Prostate gland (tissue), 2 donors: Measurements from ENCODE around the gene CCL26. TPM values are rescaled to one million over a fixed set of nuclear protein-coding genes. Genes with fewer than 3 reads are reported as not detected.

Experiments used
- DNase-seq: peaks from one replicate; pipeline ENCODE4 v3.0.0-alpha.2; 2019; ENCODE audit warnings: low spot score
- H3K27ac ChIP-seq, 2 donors: fragments of 200-600 bp; sonication (generic); 2 replicates each; pipeline ENCODE4 v1.5.1; 2017 to 2019
- H3K27me3 ChIP-seq: fragments of 200-600 bp; sonication (generic); replicated peaks from 2 replicates; pipeline ENCODE4 v1.5.1; 2019; ENCODE audit not compliant: insufficient read depth
- H3K36me3 ChIP-seq, 2 donors: fragments of 200-600 bp; sonication (generic); 1 replicate in 1 of 2; 2 replicates in 1 of 2; pipeline versions ENCODE4 v1.5.1 to v1.8.1; 2017 to 2019
- H3K4me1 ChIP-seq: fragments of 200-600 bp; sonication (generic); replicated peaks from 2 replicates; pipeline ENCODE4 v1.5.1; 2019
- H3K4me3 ChIP-seq, 2 donors: fragments of 200-600 bp; sonication (generic); 2 replicates each; pipeline ENCODE4 v1.5.1; 2017 to 2019
- H3K9me3 ChIP-seq: fragments of 200-600 bp; sonication (generic); 2 replicates; pipeline ENCODE4 v1.5.1; 2017
- POLR2A ChIP-seq: fragments of 450-650 bp; IDR thresholded peaks from one replicate; pipeline ENCODE4 v1.6.1; 2016; ENCODE audit warnings: antibody characterized with exemption, mild to moderate bottlenecking
- POLR2AphosphoS5 ChIP-seq: sonication (generic); formaldehyde crosslinking; IDR thresholded peaks from one replicate; pipeline ENCODE4 v1.6.1; 2017; ENCODE audit warnings: antibody characterized with exemption
- WGBS: methylation state at CpG from one replicate; pipeline ENCODE4 v1.1.5; 2018; 5-methylcytosine and 5-hydroxymethylcytosine counted together
- intact Hi-C: fragments of 100-400 bp; cut with DNase I; formaldehyde crosslinking; loops from one replicate; pipeline ENCODE4 v1.14.2; 2022
- total RNA-seq, 2 donors: library from RNA; depleted of rRNA; stranded (reverse); fragments of >200 nt; gene quantifications; one replicate each; pipeline ENCODE4 v1.1.0, GENCODE V29; 2016
- TF ChIP-seq, protein P1 (sequence below), 4 experiments: fragments of 200-600 bp in 2 of 4; fragments of 450-650 bp in 2 of 4; sonication (generic) in 2 of 4; IDR thresholded peaks; 1 replicate in 3 of 4; 2 replicates in 1 of 4; pipeline ENCODE4 v1.5.1; 2016 to 2019; ENCODE audit warnings: antibody characterized with exemption in 4 of 4, mild to moderate bottlenecking in 2 of 4, moderate library complexity in 2 of 4

CCL26 gene
- total RNA-seq, 2 donors from 2014 or later, result not detected

DNA sequence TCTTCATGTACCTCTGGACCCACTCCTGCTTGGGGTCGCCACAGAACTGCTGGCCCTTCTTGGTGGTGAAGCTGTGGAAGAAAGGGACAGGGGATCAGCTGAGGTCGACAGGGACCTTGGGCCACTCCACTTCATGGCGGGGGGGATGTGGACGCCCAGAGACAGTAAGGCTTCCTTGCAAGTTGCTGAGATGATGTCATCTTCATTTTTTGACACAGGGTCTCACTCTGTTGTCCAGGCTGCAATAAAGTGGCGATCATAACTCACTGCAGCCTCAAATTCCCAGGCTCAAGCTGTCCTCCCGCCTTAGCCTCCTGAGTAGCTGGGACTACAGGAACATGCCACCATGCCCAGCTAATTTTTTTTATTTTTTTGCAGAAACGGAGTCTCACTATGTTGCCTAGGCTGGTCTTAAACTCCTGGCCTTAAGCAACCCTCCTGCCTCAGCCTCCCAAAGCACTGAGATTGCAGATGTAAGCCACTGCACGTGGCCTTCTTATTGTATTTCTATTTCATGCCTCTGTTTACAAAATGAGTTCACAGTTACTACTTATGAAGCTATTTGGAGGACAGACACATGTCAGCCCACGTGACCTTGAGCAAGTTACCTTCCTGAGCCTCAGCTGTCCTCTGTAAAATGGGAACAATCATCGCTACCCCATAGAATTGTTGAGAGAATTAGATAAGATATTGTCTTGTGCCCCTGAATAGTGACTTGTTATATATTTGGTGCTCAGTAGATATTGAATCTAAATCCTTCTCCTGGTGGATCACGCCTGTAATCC lies 40.1 kb upstream of the CCL26 start:
- TF ChIP-seq POLR2A, result no peak
- TF ChIP-seq, protein P1, sequence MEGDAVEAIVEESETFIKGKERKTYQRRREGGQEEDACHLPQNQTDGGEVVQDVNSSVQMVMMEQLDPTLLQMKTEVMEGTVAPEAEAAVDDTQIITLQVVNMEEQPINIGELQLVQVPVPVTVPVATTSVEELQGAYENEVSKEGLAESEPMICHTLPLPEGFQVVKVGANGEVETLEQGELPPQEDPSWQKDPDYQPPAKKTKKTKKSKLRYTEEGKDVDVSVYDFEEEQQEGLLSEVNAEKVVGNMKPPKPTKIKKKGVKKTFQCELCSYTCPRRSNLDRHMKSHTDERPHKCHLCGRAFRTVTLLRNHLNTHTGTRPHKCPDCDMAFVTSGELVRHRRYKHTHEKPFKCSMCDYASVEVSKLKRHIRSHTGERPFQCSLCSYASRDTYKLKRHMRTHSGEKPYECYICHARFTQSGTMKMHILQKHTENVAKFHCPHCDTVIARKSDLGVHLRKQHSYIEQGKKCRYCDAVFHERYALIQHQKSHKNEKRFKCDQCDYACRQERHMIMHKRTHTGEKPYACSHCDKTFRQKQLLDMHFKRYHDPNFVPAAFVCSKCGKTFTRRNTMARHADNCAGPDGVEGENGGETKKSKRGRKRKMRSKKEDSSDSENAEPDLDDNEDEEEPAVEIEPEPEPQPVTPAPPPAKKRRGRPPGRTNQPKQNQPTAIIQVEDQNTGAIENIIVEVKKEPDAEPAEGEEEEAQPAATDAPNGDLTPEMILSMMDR (IDR thresholded peaks at IDR 0.05), result no peak
- no peak for TF ChIP-seq POLR2AphosphoS5
- no peak for DNase-seq
- Histone ChIP-seq H3K9me3 (no peaks in the 10 kb centered on the region), H3K27ac (no peak overlapping the region), H3K27me3 (no peaks in the 10 kb centered on the region), H3K4me3 (no peak overlapping the region), H3K4me1 (no peaks in the 10 kb centered on the region), H3K36me3 (no peaks in the 10 kb centered on the region)
- intact Hi-C loops, result no loop called here
- WGBS, result 81% methylated on average over 11 of the region's 11 CpGs

DNA sequence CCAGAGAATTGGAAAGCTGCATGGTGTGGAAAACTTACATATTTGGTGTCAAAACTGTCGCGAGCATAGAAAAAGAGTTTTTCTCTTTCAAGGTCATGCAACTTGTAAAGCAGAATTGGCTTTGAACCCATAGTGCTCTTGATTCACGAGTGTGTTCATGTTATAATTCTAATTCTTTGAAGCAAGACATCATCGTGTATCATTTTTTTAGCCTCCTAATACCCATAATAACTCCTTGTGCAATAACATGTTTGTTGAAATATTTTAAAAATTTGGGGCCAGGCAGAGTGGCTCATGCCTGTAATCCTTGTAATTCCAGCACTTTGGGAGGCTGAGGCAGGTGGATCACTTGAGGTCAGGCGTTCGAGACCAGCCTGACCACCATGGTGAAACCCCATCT lies 37.4 kb upstream of the CCL26 start:
- H3K36me3 ChIP-seq, result no peaks in the 10 kb centered on the region
- H3K27ac ChIP-seq, result no peak overlapping the region
- no peaks in the 10 kb centered on the region for H3K27me3 ChIP-seq
- TF ChIP-seq POLR2AphosphoS5 (no peak), POLR2A (no peak)
- TF ChIP-seq, protein P1 (IDR thresholded peaks at IDR 0.05), result no peak
- intact Hi-C loops, result no loop called here
- no peak for DNase-seq
- whole genome bisulfite sequencing, result 49% methylated on average over 6 of the region's 6 CpGs
- no peaks in the 10 kb centered on the region for H3K4me1 ChIP-seq
- H3K4me3 ChIP-seq, result no peak overlapping the region
- H3K9me3 ChIP-seq, result no peaks in the 10 kb centered on the region

DNA sequence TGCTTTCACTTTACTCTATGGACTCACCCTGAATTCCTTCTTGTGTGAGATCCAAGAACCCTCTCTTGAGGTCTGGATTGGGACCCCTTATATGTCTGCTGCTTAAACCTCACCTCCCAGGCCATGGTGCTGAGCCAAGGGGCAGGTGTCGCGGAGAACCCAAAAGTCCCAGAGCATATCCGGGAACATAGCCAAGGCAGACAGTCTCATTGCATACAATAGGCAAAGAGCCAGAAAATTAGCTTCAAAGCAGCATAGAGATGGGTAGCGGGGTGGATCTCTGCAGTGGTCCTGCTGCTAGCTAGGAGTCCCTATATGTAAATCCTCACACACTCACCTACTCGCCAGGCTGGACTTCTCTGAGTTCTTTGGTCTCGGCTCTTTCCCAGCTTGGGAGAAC lies 36.1 kb upstream of the CCL26 start:
- H3K36me3 ChIP-seq, result no peaks in the 10 kb centered on the region
- WGBS, result 46% methylated on average over 6 of the region's 6 CpGs
- H3K27me3 ChIP-seq, result no peaks in the 10 kb centered on the region
- H3K4me3 ChIP-seq, result no peak overlapping the region
- no peak for TF ChIP-seq POLR2AphosphoS5
- no peak for TF ChIP-seq POLR2A
- TF ChIP-seq, protein P1 (IDR thresholded peaks at IDR 0.05), result no peak
- no peaks in the 10 kb centered on the region for H3K9me3 ChIP-seq
- H3K4me1 ChIP-seq, result no peaks in the 10 kb centered on the region
- DNase-seq, result no peak
- H3K27ac ChIP-seq, result no peak overlapping the region
- intact Hi-C loops, result no loop called here

DNA sequence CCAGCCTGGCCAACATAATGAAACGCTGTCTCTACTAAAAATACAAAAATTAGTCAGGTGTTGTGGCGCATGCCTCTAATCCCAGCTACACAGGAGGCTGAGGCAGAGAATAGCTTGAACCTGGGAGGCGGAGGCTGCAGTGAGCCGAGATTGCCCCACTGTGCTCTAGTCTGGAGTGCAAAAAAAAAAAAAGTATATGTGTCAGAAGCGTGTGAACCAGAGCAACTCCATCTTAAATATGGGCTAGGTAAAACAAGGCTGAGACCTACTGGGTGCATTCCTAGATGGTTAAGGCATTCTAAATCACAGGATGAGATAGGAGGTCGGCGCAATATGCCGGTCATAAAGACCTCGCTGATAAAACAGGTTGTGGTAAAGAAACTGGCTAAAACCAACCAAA lies 35.4 kb upstream of the CCL26 start:
- Histone ChIP-seq H3K27ac (no peak overlapping the region), H3K4me1 (no peaks in the 10 kb centered on the region), H3K4me3 (no peak overlapping the region), H3K9me3 (no peaks in the 10 kb centered on the region), H3K27me3 (no peaks in the 10 kb centered on the region), H3K36me3 (no peaks in the 10 kb centered on the region)
- WGBS, result 83% methylated on average over 9 of the region's 9 CpGs
- no peak for DNase-seq
- TF ChIP-seq, protein P1 (IDR thresholded peaks at IDR 0.05), result no peak
- no peak for TF ChIP-seq POLR2A
- TF ChIP-seq POLR2AphosphoS5, result no peak
- intact Hi-C loops, result no loop called here
